ENCODE data around the gene NCK1. TPM values are rescaled to one million over a fixed set of nuclear protein-coding genes. Genes with fewer than 3 reads are reported as not detected.
A peak's percentile ranks its signal among the peaks of the same experiment; 100 is the strongest.

The NCK1 gene
- total and polyA plus RNA-seq, 11 donors: 6.5 to 36.0 (median 23.3) TPM

DNA sequence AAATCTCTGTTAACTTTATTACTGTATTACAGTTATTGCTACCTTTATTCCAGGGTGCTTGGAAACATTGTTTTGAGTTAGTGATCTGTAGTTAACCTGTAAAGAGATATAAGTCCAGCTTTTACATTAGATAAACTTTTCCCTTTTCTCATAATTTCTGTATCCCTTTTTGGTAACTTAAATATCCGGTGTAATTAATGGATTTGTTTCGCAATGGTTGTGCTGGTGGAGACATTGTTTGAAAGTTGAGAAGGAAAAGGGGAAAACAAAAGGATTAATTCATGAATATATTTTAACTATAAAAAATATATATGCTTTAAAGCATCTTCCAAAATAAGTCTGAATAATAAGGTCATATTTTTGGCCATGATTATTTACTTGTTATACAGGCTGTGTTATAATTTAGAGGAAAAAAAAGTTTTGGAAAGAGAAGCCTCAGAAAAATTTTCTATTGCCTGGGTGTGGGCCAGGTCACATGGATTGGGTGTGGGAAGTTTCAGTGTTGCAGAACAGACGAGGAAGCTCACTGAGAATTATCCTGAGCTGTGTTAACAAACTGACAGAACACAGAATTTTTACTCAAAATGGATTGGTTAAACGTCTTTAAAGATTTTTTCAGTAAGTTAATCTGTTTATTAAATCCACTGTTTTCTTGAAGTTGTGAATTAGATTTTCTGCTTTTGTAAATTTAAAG is 68.1 kb downstream of the NCK1 start:
- Histone ChIP-seq H3K4me3 (peak overlapping the region in 11 of 12 donors; percentile 8 to 57 (median 40)), H3K4me1 (peaks cover 0 to 58% (median 18%) of the 10 kb centered on the region in 12 donors), H3K9me3 (no peaks in the 10 kb centered on the region), H3K27ac (peak overlapping the region in 11 of 12 donors; percentile 12 to 73 (median 54)), H3K27me3 (no peaks in the 10 kb centered on the region), H3K36me3 (peaks cover 0 to 19% (median 3%) of the 10 kb centered on the region in 9 donors)
- TF ChIP-seq, protein P1, sequence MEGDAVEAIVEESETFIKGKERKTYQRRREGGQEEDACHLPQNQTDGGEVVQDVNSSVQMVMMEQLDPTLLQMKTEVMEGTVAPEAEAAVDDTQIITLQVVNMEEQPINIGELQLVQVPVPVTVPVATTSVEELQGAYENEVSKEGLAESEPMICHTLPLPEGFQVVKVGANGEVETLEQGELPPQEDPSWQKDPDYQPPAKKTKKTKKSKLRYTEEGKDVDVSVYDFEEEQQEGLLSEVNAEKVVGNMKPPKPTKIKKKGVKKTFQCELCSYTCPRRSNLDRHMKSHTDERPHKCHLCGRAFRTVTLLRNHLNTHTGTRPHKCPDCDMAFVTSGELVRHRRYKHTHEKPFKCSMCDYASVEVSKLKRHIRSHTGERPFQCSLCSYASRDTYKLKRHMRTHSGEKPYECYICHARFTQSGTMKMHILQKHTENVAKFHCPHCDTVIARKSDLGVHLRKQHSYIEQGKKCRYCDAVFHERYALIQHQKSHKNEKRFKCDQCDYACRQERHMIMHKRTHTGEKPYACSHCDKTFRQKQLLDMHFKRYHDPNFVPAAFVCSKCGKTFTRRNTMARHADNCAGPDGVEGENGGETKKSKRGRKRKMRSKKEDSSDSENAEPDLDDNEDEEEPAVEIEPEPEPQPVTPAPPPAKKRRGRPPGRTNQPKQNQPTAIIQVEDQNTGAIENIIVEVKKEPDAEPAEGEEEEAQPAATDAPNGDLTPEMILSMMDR (IDR thresholded peaks at IDR 0.05): no peak
- no peak for TF ChIP-seq POLR2A (IDR thresholded peaks at IDR 0.05)
- peak; percentile 67 to 85 (median 78) for ATAC-seq
- DNase-seq: peak in 4 of 5 donors; percentile 47 to 68 (median 63)
- 28 to 42% (median 32%) methylated on average over 4 of the region's 4 CpGs for WGBS, 4 donors
- intact Hi-C loops (cut with DNase I): loop anchor here in 4 of 10 donors (2.0 to 10.0 kb wide), 3 partner anchors 65 to 111 kb away; partner anchors contain the start of genes NCK1 (in 4 of the 4) and SLC35G2 (in 1 of the 4)

DNA sequence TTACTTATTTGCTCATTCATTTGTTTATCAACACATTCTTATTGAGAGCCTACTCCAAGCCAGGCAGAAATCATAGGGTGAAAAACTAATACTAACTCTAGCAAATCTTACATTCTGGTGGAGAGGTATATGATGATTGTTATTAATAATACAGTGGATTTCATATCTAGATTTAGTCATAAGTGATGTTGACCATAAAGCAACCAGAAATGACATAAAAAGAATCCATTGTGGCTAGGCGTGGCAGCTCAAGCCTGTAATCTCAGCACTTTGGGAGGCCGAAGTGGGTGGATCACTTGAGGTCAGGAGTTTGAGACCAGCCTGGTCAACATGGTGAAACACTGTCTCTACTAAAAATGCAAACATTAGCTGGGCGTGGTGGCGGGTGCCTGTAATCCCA is 69.6 kb downstream of the NCK1 start:
- TF ChIP-seq, protein P1 (IDR thresholded peaks at IDR 0.05): no peak
- TF ChIP-seq POLR2A (IDR thresholded peaks at IDR 0.05): no peak

DNA sequence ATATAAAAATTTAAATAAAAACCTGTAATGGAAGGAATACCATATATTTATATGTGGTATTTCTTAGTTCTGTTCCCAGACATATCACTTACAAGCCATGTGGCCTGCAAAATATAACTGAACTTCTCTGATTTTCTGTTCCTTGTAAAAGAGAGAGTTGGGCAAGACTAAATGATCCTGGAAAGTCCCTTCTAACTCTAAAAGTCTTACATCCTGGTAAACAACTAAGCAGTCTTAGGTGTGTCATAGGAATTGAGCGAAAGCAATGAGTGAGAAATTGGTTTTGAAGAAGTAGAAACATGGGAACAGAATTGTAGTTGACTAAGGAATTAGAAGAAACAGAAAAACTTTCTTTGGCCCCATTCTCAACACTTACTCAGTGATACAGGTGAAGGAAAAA is 70.5 kb downstream of the NCK1 start:
- intact Hi-C loops (cut with DNase I): loop anchor here in 3 of 10 donors (5.0 to 10.0 kb wide), 2 partner anchors 68 to 70 kb away; partner anchors contain the start of gene NCK1 (in 3 of the 3)
- WGBS, 4 donors: 60 to 74% (median 69%) methylated on average over 1 of the region's 1 CpG
- no peaks in the 10 kb centered on the region for H3K27me3 ChIP-seq
- ATAC-seq: no peak
- H3K36me3 ChIP-seq: peaks cover 0 to 24% (median 10%) of the 10 kb centered on the region in 9 donors
- no peak for DNase-seq
- peaks cover 0 to 11% (median 3%) of the 10 kb centered on the region in 12 donors for H3K9me3 ChIP-seq
- H3K27ac ChIP-seq: peak overlapping the region in 5 of 12 donors; percentile 1 to 56 (median 16)
- H3K4me1 ChIP-seq: peaks cover 0 to 59% (median 17%) of the 10 kb centered on the region in 12 donors
- peak overlapping the region in 7 of 12 donors; percentile 6 to 57 (median 44) for H3K4me3 ChIP-seq
- TF ChIP-seq POLR2A (IDR thresholded peaks at IDR 0.05): no peak
- TF ChIP-seq, protein P1 (IDR thresholded peaks at IDR 0.05): no peak

More for the DNA sequence above, 69.6 kb downstream of the NCK1 start:
- DNase-seq (no peak), ATAC-seq (no peak)
- 78 to 93% (median 85%) methylated on average over 4 of the region's 4 CpGs for WGBS, 4 donors
- Histone ChIP-seq H3K9me3 (peaks cover 0 to 2% (median 0%) of the 10 kb centered on the region in 12 donors), H3K4me3 (peak overlapping the region in 10 of 12 donors; percentile 15 to 57 (median 42)), H3K36me3 (peaks cover 0 to 24% (median 9%) of the 10 kb centered on the region in 9 donors), H3K27ac (peak overlapping the region in 7 of 12 donors; percentile 18 to 73 (median 56)), H3K4me1 (peaks cover 0 to 54% (median 17%) of the 10 kb centered on the region in 12 donors), H3K27me3 (no peaks in the 10 kb centered on the region)
- intact Hi-C loops (cut with DNase I): loop anchor here in 3 of 10 donors (1.0 to 10.0 kb wide), 3 partner anchors 33 to 69 kb away; partner anchors contain the start of gene NCK1 (in 3 of the 3)
